Measurements from ENCODE around the gene OLIG1.

OLIG1 gene

DNA sequence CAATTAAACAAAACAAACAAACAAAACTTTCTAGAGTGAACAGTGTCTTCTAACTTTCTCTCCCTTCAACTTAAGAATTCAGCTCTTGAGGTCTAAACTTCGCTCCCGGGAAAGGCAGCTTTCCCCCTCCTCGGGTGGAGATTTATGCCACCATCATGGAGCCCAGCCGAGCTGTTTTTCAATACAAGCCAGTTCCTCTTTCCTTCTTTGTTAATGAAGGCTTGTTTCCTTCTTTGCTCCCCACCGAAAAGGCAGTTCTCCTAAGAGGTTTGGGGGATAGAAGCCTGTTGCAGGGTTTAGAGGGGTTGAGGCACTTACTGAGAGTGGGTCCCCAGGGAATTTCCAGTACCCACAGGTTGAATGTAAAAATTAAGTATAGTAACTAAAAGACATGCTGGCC, 26.5 kb downstream of the OLIG1 start:
- DNase-seq (ENCODE audit: low read depth, low spot score), result no peak

DNA sequence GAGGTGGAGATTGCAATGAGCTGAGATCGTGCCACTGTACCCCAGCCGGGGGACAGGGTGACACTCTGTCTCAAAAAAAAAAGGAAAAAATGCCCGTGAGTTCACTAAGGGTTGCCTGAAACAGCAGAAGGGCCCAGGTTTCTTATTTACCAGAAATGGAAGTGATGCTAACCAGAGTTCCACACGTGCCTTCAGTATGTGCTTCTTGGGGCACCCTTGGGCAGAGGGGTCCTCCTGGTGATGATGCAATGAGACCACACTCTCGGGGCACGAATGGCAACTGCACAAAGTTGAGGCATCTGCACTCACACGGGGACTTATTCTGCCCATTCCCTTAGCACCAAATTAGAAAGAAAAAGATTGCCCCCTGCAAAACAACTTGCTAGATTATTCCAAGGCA, 29.2 kb downstream of the OLIG1 start:
- DNase-seq (ENCODE audit: low read depth, low spot score), result no peak

DNA sequence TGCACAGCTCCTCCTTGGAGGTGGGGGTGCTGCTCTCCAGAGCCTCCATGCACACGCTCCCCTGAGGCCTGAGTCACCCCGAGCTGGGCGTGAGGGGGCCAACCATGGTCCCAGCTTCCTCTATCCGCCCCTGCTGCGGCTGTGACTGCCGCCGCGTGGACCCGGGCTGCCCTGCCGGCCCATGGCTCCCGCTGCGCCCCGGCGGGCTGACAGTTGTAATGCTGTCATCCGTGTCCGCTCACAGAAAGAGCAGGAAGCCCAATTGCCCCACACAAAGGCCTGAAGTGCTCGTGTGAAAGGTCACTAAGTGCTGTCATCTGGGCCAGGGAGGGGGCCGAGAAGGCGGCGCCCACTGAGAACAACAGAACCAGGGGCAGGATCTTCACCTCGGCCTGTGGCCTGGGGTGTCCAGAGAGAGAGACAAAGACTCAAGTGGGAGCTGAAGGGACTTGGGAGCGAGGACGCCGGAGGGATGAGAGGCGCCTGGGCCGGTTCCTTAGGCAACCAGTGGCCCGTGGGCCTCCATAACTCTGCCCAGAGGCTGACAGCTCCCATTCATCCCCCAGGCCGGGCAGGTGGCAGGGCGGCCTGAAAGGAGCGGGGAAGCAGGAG, 31.5 kb downstream of the OLIG1 start:
- DNase-seq (ENCODE audit: low read depth, low spot score), result peak; percentile 17

DNA sequence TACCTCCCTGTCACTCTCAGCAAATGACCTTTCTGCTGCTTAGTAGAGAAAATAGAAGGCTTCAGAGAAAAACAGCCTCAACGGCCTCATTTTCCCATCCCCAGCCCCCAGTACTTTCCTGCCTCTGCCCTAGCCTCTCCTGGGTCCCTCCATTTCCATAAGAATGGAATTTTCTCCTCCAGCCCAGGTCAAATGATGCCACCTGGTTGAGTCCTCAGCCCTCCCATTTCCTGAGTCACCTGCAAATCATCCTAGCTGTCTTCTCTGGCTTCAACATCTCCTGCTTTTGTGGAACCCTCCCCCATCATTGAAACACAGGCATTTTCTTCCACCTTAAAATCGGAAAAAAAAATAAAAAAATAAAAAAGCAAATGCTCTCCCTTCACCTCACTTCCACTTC, 35.1 kb downstream of the OLIG1 start:
- no peak for DNase-seq (ENCODE audit: low read depth, low spot score)

DNA sequence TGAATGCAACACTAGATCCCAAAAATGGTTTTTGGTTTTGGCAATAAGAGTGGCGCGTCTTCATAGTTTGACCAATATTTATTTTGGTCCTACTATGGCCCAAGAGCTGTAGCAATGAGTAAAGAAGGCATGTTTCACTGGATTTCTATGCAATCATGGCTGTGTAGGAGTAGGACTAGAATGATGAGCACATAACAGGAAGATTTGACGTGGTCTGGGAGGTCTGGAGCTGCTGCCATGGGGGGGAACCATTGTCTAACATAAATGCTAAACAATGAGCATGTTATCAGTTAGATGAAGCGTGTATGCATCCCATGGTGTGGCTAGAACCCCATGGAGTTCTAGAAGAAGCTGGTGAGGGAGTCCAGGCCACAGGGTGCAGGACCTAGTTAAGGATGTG, 38.3 kb downstream of the OLIG1 start:
- no peak for DNase-seq (ENCODE audit: low read depth, low spot score)

DNA sequence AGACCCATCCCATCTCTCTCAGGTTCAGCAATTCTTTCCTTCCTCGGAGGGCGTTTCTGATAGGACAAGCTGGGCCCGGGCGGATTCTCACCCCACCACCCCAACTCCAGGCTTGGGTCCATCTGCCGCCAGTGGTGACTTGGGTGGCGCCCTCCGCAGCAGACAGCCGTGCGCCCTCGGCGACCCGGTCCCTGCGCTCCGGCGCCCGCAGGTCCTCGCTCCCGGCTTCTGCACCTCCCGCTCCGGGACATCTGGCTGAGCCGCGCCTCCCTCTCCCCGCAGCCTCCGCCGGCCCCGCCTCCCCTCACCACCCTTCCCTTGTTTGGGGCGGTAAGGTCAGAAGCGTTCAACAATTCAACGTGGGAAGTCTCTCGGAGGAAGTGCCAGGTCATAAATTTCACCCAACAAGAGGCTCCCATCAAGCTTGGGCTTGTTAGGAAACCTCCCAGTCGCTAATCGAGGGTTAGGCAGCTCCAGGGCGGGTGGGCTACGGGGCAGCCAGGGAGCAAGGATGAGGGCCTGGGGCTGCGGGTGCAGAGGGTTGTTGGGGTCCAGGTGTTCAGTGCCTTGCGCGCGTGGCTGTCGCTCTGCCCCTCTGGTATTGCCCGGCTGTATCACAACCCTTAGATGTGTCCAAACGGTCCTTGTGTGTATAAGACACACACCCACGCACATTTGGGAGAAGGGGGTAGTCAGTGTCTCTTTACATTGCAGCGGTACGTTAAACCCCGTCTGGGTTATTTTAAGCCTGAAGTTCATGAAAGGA, 39.8 kb downstream of the OLIG1 start:
- DNase-seq (ENCODE audit: low read depth, low spot score), result peak; percentile 43

DNA sequence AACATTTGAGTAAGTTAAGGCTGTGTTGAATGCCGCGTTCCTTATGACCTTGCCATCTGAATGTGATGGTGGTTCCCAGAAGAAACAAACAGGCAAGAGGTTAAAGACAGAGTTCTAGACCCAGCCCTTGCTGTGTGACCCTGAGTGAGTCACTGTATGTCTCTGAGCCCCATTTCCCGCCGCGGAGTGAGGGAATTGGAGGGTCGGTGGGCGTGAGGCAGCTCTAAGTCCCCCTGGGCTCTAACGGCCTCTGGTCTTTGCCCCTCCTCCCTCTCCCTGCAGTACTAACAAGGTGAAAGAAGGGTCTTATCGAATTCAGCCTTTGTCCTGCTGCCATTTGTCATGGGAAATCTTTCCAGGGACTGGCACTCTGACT, 40.4 kb downstream of the OLIG1 start:
- no peak for DNase-seq (ENCODE audit: low read depth, low spot score)

DNA sequence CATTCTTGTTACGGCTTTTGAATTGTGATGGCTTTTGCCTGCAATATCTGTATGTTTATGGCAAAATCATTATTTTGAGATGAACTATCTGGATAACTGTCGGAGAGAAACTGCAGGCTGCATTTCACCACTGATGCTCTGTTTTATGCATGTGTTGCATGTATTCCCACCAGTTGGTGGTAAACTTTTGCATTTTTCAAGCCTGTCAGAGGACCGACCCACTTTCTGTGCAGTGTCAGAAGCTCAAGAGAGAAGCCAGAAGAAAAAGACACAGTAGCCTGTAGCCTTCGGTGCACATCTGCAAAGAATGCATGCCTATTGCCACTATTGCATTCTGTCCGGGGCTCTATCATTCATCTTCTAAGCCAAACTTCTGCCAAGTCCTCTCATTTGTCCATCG, 41.6 kb downstream of the OLIG1 start:
- DNase-seq (ENCODE audit: low read depth, low spot score), result no peak

DNA sequence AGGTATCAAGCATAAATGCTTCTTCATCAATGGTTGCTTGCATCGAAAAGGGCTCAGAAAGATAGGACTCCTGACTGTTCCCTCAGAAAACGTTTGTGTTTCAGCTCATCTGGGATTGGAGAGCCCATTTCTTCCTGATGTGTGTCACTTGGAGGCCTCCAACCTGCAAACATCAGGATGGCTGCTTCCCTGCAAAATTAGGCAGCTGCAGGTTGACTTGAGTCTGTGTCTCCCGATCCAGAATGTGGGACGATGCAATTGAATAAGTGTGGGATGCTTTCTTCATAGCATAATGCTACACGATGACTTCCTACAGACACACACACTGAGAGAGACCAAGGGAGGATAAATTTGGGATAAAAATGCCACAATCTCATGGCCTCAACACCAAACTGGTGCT, 42.2 kb downstream of the OLIG1 start:
- no peak for DNase-seq (ENCODE audit: low read depth, low spot score)

DNA sequence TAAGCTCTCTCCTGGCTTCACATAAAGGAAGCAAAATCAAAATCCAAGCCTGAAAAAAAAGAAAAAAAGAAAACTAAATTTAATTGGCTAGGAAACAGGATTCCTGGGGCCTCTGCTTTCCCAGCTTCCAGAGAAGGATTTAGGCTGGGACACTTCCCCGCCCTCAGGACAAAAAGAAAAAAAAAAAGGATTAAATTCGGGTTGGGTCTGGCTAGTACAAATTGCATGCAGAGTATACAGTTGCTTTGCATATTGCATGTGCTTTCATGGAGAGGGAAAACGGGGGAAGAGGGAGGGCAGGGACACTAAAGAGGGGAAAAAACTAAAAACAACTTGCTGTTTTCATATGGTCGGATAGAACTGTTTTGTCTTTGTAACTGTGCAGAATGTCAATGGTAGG, 42.7 kb downstream of the OLIG1 start:
- no peak for DNase-seq (ENCODE audit: low read depth, low spot score)

DNA sequence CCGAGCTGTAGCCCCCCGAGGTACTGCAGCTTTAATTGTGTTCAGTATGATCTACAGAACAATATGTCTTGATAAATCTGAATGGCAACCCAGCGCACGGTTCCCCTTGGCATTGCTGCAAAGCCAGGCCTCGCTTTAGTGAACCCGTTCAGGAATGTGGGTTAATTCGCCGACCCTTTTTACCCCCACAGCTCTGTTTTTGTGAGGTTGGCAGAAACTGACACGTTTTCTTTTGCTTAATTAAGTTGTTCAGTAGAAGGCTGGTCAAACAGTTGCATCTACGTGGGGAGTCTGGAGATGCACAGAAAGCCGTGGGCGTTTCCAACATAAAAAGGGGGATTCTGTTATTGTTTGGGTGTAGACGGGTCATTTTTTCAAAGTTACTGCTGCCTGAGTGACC, 43.2 kb downstream of the OLIG1 start:
- DNase-seq (ENCODE audit: low read depth, low spot score), result no peak

DNA sequence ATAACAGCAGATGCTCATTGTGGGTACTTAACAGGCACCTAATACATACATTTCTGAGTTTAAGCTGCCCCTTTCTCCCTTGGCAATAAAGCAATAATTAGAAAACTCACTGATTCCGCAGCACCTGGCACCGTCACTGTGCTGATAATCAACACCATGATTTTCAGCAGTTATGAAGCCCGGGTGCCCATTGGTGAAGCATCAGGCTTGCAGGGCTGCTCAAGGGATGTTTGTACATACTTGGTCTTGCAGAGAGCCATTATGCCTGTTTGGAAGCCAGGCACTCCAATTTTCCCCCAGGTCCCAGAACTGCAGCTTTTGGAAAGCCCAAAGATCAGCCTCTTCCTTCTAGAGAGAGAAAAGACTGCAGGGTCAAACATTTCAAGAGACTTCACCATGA, 44.3 kb downstream of the OLIG1 start:
- no peak for DNase-seq (ENCODE audit: low read depth, low spot score)

DNA sequence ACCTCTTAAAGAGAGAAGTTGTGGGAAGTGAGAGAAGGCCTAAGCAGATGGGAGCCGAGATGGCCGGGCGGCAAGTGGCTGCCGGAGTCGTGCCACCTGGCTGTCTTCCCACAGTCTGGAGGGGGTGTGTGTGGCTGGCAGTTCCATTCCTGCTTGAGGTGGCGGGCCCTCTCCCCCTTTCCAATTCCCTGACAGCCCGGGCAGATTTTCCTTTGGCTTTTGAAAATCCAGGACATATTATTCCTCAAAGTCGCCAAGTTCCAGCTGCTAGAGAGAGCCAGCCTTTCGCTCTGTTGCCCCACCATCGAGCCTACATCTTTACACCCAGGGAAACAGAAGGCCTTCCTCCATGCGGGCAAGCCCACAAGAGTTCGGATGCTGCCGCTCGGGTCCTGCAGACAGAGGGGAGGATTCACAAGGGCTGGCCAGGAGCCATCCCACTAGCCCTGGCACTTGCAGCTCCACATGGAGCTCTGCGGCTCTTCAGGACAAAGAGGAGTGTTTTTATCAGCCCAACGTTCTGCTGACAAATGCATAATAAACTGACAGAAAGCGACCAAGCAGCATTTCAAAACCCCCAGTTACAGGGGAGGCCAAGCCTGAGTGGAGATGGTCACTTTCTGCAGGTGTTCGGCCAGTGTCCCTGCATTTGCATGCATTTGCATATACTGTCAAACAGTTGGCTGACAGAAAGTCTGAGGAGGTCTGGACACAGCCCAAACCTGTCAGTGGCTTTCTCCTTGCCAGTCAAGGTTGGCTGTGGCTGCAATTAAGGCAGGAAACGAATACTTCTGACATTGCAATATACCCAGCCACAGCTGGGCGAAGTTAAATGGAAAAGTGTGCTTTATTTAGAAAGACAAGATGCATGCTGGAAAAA, 45.9 kb downstream of the OLIG1 start:
- DNase-seq (ENCODE audit: low read depth, low spot score), result no peak

DNA sequence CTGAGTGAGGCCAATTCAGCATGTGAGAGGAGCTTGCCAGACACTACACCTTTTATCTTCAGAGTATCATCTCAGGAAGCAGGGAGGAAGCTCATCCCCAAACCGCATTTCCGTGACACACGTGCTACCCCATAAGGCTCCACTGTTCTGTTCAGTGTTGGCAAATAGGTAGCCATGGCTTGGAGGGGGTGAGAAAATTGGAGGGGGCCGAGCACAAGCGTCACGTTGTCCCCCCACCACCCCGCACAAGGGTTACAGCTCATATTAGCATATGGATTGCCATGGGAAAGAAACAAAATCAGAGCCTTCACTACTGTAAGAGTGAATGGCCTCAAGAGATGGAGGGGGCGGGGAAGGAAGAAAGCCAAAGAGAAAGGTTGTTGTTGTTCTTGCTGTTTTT, 46.7 kb downstream of the OLIG1 start:
- DNase-seq (ENCODE audit: low read depth, low spot score), result no peak

DNA sequence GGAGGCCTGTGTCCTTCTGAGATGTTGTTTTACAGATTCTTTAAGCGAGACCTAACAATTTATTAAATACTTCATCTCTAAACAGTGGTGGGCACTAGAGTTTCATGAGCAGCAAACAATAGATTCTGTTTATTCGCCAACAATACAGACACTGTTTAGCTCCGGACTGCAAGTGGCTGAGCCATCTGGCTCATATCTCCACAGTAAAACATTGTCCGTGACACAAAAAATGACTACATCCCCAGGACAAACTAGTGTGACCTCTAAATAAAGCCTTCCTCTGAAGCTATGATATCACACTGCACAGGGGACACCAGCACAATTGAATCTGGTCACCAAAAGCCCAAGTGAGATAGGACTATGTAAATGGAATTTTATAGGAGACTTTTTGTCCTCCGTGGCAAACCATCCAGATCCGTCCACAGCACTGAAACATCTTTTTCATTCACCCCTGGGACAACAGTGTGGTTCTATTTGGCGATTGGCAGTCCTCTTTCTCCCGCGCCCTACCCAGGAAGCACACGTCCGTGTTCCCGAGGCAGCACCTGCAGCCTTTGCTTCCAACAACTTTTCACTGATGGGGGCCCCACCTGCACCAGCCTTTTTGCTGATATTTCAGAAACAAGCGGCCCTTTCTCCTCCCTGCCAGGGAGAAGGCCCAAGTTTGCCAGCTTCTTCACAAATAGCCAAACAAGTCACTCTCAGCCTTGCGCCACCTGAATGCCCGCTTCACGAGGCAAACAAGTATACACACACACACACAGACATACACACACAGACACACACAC, 47.4 kb downstream of the OLIG1 start:
- no peak for DNase-seq (ENCODE audit: low read depth, low spot score)
